ENCODE measurements around the gene ESRRG.

- no peak for TF ChIP-seq POLR2AphosphoS5 (IDR thresholded peaks at IDR 0.05; ENCODE audit: low read depth)
- no peak for TF ChIP-seq CTCF (conservative IDR thresholded peaks at IDR 0.05; ENCODE audit: low read depth in 2 of 2)
- no peak for TF ChIP-seq EZH2 (IDR thresholded peaks at IDR 0.05; ENCODE audit: low read depth, unreplicated experiment)
- TF ChIP-seq ZNF114 (CRISPR knock-in tag; IDR thresholded peaks at IDR 0.05): no peak
- no peak for TF ChIP-seq REST (IDR thresholded peaks at IDR 0.05; ENCODE audit: unreplicated experiment)
- TF ChIP-seq ETS1 (IDR thresholded peaks at IDR 0.05): no peak
- TF ChIP-seq EZH2phosphoT487 (IDR thresholded peaks at IDR 0.05; ENCODE audit: unreplicated experiment): no peak
- TF ChIP-seq STAT1 (IDR thresholded peaks at IDR 0.05; ENCODE audit: unreplicated experiment): no peak
- no peak for TF ChIP-seq CREB1 (CRISPR knock-in tag; IDR thresholded peaks at IDR 0.05; ENCODE audit: low read depth)
- no peak for TF ChIP-seq NANOG (IDR thresholded peaks at IDR 0.05; ENCODE audit: borderline replicate concordance)
- TF ChIP-seq ZNF462 (CRISPR knock-in tag; IDR thresholded peaks at IDR 0.05): no peak
- no peak for TF ChIP-seq ZNF331 (CRISPR knock-in tag; IDR thresholded peaks at IDR 0.05; ENCODE audit: low read depth)
- no peak for TF ChIP-seq JUNB (IDR thresholded peaks at IDR 0.05; ENCODE audit: unreplicated experiment)
These were observed 26.0 kb upstream of the ESRRG start for GRCh38 chr1:216749232-216749631.

Data from GM23338 (cell line).